ENCODE results near the gene RBP5.
A peak's percentile ranks its signal among the peaks of the same experiment; 100 is the strongest.

- no peak for TF ChIP-seq BRCA1 (IDR thresholded peaks at IDR 0.05)
- TF ChIP-seq BRCA1 (CRISPR knock-in tag; IDR thresholded peaks at IDR 0.05), result no peak
- peak; percentile 63 to 77 (median 66) for TF ChIP-seq CTCF (IDR thresholded peaks at IDR 0.05 in 2 of 3, conservative IDR thresholded peaks at IDR 0.05 in 1 of 3; ENCODE audit: insufficient read depth in 2 of 3, low read depth in 1 of 3, low read length in 3 of 3)
- TF ChIP-seq MAZ (CRISPR knock-in tag; conservative IDR thresholded peaks at IDR 0.05 in 1 of 2, IDR thresholded peaks at IDR 0.05 in 1 of 2), result no peak
- no peak for TF ChIP-seq CEBPB (tag; IDR thresholded peaks at IDR 0.05)
- no peak for TF ChIP-seq THAP7 (CRISPR knock-in tag; IDR thresholded peaks at IDR 0.05)
- TF ChIP-seq SIN3B (IDR thresholded peaks at IDR 0.05; ENCODE audit: low read depth), result no peak
- TF ChIP-seq EZH2 (IDR thresholded peaks at IDR 0.05; ENCODE audit: borderline replicate concordance, low read depth, low read length), result no peak
- TF ChIP-seq DPF2 (IDR thresholded peaks at IDR 0.05), result no peak
- no peak for TF ChIP-seq E2F4 (CRISPR knock-in tag; IDR thresholded peaks at IDR 0.05; ENCODE audit: low read depth)
- TF ChIP-seq TARDBP (IDR thresholded peaks at IDR 0.05), result no peak
Measured at GRCh38 chr12:7113389-7113871, 15.3 kb downstream of the RBP5 start.
